ENCODE measurements around the gene RNF169.

GRCh38 chr11:74713686-74714085 is 35.0 kb upstream of the RNF169 start:
- no peak for TF ChIP-seq CEBPB (IDR thresholded peaks at IDR 0.05; ENCODE audit: low read depth, low read length)
- TF ChIP-seq, protein P1, sequence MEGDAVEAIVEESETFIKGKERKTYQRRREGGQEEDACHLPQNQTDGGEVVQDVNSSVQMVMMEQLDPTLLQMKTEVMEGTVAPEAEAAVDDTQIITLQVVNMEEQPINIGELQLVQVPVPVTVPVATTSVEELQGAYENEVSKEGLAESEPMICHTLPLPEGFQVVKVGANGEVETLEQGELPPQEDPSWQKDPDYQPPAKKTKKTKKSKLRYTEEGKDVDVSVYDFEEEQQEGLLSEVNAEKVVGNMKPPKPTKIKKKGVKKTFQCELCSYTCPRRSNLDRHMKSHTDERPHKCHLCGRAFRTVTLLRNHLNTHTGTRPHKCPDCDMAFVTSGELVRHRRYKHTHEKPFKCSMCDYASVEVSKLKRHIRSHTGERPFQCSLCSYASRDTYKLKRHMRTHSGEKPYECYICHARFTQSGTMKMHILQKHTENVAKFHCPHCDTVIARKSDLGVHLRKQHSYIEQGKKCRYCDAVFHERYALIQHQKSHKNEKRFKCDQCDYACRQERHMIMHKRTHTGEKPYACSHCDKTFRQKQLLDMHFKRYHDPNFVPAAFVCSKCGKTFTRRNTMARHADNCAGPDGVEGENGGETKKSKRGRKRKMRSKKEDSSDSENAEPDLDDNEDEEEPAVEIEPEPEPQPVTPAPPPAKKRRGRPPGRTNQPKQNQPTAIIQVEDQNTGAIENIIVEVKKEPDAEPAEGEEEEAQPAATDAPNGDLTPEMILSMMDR (conservative IDR thresholded peaks at IDR 0.05; ENCODE audit: low read depth, low read length), result no peak
- TF ChIP-seq POLR2A (IDR thresholded peaks at IDR 0.05; ENCODE audit: low read depth, low read length), result no peak
- no peak for TF ChIP-seq USF2 (IDR thresholded peaks at IDR 0.05; ENCODE audit: low read depth, low read length)
- TF ChIP-seq SMC3 (IDR thresholded peaks at IDR 0.05; ENCODE audit: low read depth, low read length), result no peak
- TF ChIP-seq RAD21 (IDR thresholded peaks at IDR 0.05; ENCODE audit: low read length), result no peak
- TF ChIP-seq BHLHE40 (IDR thresholded peaks at IDR 0.05; ENCODE audit: low read depth, low read length), result no peak
- TF ChIP-seq RFX5 (IDR thresholded peaks at IDR 0.05; ENCODE audit: low read depth, low read length), result no peak
- no peak for TF ChIP-seq CHD1 (IDR thresholded peaks at IDR 0.05; ENCODE audit: low read depth, low read length)
- no peak for TF ChIP-seq MAFK (IDR thresholded peaks at IDR 0.05; ENCODE audit: low read depth, low read length)
- no peak for TF ChIP-seq MAZ (IDR thresholded peaks at IDR 0.05; ENCODE audit: borderline replicate concordance, low read depth, low read length)
- no peak for TF ChIP-seq MXI1 (IDR thresholded peaks at IDR 0.05; ENCODE audit: borderline replicate concordance, low read depth, low read length)
- TF ChIP-seq RCOR1 (IDR thresholded peaks at IDR 0.05; ENCODE audit: insufficient replicate concordance, low read length), result no peak
